SKM-1 (cell line): ENCODE results near the gene LGALS4.
"Not testable (repeated sequence)": the region's sequence is repeated elsewhere in the genome, so short reads cannot be mapped to it uniquely, and the experiment has no call there.

ENCODE experiments used
- DNase-seq: peaks from one replicate; lab custom pipeline; 2025; ENCODE audit not compliant: unreplicated experiment; lab: John Stamatoyannopoulos, UW

LGALS4 gene

DNA sequence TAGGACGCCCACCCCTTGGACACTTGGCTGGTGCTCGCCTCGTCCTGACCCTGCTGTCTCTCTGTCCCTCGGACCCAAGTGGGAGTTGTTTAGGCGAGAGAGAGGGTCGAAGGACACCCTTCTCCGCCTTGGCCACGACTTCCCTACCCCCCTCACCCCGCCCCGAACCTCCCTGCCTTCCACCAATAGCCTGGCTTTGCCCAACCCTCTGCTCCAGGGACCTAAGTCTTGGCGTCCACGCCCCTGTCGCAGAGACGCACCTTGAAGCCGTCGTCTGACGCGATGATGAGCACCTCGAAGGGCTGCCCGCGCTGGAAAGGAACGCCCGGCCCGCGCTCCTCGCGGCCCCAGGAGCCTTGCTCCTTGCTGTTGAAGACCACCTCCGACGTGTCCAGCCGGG, 41.2 kb downstream of the LGALS4 start:
- DNase-seq, result not testable (repeated sequence)

- not testable (repeated sequence) for DNase-seq
Measured at GRCh38 chr19:38770949-38771275, 41.8 kb downstream of the LGALS4 start.

DNA sequence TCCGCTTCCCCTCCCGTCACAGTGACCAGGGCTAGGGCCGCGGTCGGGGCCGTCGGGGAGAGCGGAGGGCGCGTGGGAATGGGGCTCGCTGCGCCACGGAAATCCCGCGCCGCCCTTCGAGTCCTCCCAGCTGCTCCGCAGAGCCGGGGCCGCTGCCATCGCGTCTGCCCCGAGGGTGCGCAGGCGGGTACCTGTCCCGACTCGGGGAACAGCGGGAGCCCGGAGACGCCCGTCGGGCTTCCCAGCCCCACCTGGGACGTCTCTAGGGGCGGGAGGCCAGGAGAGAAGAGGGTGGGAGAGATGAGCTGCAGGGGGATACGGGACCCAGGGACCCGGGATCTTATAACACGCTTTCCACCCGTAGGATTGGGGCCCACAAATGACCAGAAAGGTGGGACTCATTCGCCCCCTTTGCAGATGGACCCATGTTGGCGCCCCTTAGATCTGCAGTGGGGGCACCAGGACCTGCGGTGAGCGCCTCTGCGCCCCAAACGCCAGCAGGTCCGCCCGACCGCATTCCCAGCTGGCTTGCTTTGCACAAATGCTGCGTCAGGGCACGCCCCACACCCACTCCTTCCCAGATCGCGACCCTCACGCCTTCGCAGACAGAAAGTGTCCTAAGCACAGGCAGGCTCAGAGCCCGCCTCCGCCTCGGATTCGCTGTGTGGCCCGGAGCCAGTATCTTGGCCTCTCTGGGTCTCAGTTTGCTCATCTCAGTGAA, 42.4 kb downstream of the LGALS4 start:
- DNase-seq, result not testable (repeated sequence)

DNA sequence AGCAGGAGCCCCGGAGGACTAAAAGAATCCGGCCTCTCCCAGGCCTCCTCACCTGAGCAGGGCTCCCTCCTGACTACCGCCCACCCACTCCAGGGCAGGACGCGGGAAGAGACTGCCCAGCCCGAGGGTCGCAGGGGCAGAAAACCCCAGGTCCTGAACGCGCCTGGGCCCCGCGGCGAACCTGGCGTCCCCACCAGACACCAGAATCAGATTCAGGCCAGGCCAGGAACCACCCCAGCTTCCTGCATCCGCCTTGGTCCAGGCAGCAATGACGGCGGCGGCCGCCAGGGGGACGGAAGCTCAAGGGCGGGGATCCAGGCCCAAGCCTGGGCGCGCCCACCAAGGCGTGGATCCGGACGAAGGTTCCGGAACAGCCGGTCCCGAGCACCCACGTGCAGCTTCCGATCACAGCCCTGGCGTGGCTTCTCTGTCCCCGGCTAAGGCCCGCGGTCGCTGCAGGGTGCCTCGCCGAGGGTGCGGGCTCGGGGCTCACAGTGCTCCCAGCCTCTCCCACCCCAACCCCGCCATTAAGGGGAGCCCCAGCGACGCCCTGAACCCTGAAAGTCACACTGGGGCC, 43.0 kb downstream of the LGALS4 start:
- no peak for DNase-seq

GRCh38 chr19:38766276-38767047, 46.3 kb downstream of the LGALS4 start:
- no peak for DNase-seq

- DNase-seq, result no peak
Measured at GRCh38 chr19:38765214-38765613, 47.5 kb downstream of the LGALS4 start.

DNA sequence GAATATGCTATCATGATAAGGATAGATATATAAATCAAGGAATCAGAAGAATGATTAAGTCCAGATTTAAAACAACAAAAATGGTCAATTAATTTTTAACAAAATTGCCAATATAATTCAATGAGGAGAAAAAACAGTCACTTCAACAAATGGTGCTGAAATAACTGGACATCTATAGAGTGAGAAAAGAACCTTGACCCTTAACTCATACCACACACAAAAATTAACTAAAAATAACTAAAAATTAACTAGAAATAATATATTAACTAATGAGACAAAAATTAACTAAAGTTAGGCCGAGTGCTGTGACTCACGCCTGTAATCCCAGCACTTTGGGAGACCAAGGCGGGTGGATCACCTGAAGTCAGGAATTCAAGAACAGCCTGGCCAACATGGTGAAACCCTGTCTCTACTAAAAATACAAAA, 48.9 kb downstream of the LGALS4 start:
- no peak for DNase-seq

DNA sequence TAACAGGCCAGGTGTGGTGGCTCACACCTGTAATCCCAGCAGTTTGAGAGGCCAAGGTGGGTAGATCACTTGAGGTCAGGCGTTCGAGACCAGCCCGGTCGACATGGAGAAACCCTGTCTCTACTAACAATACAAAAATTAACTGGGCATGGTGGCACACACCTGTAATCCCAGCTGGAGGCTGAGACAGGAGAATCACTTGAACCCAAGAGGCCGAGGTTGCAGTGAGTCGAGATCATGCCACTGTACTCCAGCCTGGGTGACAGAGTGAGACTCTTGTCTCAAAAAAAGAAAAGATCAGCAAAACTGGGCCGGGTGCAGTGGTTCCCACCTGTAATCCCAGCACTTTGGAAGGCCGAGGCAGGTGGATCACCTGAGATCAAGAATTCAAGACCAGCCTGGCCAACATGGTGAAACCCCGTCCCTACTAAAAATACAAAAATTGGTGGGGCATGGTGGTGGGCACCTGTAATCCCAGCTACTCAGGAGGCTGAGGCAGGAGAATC, 50.8 kb downstream of the LGALS4 start:
- not testable (repeated sequence) for DNase-seq

DNA sequence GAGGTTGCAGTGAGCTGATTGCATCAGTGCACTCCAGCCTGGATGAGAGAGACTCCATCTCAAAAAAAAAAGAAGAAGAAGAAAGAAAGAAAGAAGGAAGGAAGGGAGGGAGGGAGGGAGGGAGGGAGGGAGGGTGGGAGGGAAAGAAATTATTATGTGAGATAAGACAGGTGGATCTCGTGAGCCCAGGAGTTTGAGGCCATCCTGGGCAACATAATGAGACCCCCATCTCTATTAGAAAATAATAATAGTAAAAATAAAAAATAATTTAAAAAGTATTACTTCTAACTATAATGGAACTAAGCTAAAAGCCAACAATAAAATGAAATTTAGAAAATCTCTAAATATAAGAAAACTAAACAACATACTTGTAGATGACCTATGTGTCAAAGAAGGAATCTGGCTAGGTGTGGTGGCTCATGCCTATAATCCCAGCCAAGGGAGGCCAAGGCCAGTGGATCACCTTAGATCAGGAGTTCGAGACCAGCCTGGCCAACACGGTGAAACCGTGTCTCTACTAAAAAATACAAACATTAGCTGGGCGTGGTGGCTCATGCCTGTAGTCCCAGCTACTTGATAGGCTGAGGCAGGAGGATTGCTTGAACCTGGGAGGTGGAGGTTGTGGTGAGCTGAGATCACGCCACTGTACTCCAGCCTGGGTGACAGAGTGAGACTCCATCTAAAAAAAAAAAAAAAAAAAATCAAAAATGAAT, 51.8 kb downstream of the LGALS4 start:
- not testable (repeated sequence) for DNase-seq

DNA sequence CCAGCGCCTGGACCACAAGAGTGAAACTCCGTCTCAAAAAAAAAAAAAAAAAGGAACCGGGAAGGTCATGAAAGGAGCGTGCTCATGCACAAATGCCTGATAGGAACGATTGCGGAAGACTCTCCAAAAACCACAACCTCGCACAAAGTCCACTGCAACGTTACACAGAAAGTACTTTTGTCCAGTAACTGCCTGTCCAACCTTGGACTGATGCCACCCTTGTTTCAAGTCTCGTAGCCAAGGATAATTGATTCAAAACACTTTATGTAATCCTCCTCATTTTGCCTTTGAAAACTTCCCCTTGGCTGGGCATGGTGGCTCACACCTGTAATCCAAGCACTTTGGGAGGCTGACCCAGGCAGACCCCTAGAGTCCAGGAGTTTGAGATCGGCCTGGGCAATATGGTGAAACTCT, 53.1 kb downstream of the LGALS4 start:
- DNase-seq, result peak; percentile 72

DNA sequence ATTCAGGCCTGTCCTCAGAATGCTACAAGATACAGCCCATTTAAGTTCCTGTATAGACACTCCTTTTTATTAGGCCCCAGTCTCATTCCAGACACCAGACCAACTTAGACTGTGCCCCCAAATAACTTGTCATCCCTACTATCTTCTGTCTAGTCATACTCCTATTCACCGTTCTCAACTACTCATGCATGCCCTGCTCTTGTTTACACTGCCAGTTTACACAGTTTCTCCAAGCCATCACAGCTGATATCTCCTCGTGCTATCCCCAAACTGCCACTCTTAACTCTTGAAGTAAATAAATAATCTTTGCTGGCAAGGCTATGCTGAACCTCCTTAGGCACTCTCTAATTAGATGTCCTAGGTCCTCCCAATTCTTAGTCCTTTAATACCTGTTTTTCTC, 58.5 kb downstream of the LGALS4 start:
- DNase-seq, result not testable (repeated sequence)

GRCh38 chr19:38753783-38754182, 59.0 kb downstream of the LGALS4 start:
- DNase-seq, result not testable (repeated sequence)
